Globus pallidus (tissue), 1 donor: ENCODE measurements around the gene HEATR5B.
A peak's percentile ranks its signal among the peaks of the same experiment; 100 is the strongest.

Experiments
- DNase-seq: peaks from one replicate; pipeline ENCODE4 v3.0.0-alpha.2; 2015; ENCODE audit warnings: low spot score

HEATR5B gene

GRCh38 chr2:37083873-37084794 lies at the start of gene HEATR5B, which contains the start of gene GPATCH11:
HEATR5B (minus strand) TSS chr2:37084372; CDS start chr2:37083414, 958 bp downstream.
GPATCH11 (plus strand) TSS chr2:37084518; CDS start chr2:37088382, 3,864 bp downstream.
- DNase-seq: peak; percentile 97

GRCh38 chr2:37132914-37133313 lies 48.7 kb upstream of the HEATR5B start:
- DNase-seq: no peak

GRCh38 chr2:37125416-37125815 lies 41.2 kb upstream of the HEATR5B start:
- no peak for DNase-seq

DNA sequence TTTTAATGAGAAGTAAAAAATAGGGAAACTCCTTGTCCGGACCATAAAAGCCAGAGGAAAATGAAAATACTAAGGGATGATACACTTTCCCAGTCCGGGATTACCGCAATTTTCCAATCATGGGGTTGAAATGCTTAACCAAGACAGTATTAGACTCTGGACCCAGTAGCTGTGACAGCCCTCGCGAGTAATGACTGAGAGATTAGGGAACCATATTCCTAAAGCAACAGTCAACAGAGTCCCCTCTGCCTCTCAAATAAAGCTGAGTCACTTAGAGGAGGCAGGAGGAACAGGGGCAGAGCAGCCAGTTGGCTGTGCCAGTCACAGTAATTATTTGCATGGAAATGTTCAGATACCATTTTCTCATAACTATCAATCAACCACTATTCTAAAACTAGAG lies 35.0 kb upstream of the HEATR5B start:
- no peak for DNase-seq

DNA sequence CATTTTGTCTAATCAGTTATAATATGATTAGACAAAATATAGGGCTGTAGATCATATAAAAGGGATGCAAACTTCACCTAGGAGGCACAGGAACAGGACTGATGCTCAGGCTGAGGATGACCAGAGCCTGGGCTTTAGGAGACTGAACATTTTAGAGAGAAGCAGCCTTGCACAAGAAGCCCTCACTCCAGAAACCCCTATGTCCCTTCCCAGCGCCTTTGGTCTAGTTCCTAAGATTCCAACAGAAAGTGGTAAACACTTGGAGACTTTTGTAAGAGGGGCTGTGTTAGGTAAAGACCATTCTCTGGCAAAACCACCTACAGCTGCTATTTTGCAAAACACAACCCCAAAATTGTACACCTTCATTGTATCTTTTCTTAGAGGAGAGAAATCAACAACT lies 33.4 kb upstream of the HEATR5B start:
- DNase-seq: no peak

DNA sequence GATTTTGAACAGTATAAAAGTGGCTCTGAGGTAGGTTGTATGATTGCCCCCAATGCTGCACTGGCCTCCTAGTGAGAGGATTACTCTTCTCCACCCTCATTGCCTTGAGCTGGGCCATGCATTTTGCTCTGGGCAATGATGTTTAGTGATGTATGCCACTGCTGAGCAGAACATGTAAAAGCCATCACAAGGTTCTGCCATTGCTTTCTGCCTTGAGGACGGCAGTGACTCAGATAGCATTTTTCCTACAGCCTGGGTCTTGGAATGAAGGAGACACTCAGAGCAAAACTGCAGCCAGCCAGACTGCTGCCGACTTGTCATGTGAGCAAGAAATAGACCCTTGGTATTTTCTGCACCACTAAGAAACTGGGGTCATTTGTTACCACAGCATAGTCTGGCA lies 27.8 kb upstream of the HEATR5B start:
- DNase-seq: no peak

DNA sequence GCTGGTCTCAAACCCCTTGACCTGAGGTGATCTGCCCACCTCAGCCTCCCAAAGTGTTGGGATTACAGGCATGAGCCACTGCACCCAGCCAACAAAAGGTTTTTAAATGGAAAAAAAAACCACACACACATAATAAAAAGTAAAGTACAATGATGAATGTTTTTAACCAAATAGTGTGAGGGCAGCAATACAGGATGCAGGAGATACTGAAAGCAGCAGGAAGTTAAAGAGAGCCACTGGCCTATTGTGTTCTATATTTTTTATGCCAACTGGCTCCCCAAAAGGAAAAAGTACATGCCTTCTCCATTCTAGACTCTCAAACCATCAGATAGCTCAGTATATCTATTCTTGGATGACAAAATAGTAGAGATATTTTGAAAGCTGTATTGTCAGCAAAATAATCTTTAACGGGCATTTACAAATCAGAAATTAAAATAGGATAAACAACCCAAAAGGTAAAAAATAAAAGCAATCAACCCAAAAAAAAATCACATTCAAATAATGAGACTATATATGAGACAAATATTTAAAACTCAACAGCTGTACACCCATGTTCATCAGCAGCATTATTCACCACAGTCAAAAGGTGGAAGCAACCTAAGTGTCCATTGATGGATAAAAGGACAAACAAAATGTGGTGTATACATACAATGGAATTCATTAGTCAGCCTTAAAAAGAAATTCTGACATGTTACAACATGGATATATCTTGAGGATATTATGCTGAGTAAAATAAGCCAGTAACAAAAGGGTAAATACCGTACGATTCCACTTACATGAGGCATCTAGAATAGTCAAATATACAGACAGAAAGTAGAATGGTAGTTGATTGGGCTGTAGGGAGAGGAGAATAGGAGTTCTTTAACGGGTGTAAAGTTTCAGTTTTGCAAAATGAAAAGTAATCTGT lies 26.4 kb upstream of the HEATR5B start:
- DNase-seq: no peak

- DNase-seq: no peak
Measured at GRCh38 chr2:37109523-37109922, 25.4 kb upstream of the HEATR5B start.

DNA sequence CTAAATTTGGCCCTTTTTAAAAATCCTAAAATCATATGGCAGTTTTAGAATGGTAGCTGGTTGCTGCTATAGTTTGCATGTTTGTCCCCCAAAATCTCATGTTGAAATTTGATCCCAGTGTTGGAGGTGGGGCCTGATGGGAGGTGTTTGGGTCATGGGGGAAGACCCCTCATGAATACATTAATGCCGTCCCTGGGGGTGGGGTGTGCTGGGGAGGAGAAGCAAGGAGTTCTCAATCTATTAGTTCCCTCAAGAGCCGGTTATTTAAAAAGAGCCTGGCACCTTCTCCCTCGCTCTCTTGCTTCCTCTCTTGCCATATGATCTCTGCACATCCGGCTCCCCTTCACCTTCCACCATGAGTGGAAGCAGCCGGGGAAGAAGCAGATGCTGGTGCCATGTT lies 21.0 kb upstream of the HEATR5B start:
- DNase-seq: no peak

GRCh38 chr2:37104178-37104577 lies 20.0 kb upstream of the HEATR5B start:
- DNase-seq: no peak

DNA sequence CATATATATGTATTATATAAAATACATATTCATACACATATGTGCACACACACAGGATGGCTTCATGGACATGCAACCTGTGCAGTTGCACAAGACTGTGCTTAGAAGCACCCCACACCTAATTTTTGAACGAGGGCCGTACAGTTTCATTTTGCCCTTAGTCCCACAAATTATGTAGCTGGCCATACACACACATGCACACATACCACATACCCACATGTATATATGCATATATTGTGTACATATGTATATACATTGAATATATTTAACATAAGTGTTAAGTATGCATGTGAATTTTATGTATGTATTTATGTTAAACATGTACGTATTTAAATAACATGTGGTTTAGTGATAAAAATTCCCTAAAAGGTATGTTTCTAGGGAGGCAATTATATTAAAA lies 18.4 kb upstream of the HEATR5B start:
- no peak for DNase-seq

GRCh38 chr2:37100054-37100453 lies 15.9 kb upstream of the HEATR5B start:
- no peak for DNase-seq

DNA sequence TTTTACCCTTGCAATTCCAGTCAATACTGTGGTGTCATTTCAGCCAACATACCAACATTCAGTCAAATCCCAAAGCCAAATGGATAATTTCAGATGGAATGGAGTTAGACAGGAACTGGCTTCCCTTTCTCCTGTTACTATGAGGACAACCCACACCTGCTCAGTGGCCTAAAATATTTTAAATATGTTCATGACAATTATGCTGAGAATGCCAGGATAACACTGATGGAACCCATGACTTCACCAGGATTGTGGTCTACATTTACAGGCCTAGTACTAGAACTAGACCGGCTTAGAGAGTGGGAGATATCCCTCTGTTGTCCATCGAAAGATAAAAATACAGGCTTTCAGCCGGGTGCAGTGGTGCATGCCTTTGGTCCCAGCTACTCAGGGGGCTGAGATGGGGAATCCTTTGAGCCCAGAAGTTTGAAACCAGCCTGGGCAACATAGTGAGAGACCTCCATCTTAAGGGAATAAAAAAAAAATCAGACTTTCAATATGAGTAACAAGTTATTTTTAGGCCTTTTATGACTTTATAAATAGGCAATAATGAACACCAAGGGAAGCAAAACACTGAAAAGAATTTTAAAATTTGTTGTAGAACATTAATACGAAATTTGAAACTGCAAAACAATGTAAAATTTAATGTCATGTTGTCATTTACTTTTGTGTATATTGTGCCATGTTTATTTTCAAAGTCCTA lies 14.4 kb upstream of the HEATR5B start:
- DNase-seq: no peak

DNA sequence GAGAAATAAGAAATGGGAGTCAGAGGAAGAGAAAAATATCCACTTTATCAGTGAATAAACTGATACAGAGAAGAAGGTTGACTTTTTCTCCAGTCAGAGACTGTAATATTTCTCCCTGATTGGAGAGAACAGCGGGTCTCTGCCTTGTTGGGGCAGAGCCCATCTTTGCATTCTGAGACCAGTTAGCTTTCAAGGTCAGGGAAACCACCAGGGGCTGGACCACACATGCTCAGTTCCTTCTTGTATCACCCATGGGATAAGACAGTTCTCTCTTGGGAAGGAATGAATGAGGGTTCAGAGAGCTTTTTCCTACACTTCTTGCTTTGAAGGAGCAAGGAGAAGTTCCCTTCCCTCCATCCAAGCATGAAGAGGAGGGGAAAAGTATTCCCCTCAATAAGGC lies 12.4 kb upstream of the HEATR5B start:
- no peak for DNase-seq

DNA sequence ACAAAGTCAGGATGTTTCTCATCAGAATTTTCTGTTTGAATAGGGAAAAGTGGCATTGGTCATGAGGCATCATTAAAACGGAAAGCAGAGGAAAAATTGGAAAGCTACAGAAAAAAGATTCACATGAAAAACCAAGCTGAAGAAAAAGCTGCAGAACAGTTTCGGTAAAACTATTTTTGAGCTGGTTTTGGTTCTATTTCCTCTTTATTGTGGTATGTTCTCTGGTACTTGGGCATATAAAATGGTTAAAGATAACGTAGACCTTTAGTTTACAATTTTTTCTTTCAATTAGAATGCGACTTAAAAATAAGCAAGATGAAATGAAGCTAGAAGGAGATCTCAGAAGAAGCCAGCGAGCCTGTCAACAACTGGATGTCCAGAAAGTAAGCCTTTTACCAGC lies 7.7 kb upstream of the HEATR5B start:
- no peak for DNase-seq

- no peak for DNase-seq
Measured at GRCh38 chr2:37090019-37090477, 5.9 kb upstream of the HEATR5B start.

DNA sequence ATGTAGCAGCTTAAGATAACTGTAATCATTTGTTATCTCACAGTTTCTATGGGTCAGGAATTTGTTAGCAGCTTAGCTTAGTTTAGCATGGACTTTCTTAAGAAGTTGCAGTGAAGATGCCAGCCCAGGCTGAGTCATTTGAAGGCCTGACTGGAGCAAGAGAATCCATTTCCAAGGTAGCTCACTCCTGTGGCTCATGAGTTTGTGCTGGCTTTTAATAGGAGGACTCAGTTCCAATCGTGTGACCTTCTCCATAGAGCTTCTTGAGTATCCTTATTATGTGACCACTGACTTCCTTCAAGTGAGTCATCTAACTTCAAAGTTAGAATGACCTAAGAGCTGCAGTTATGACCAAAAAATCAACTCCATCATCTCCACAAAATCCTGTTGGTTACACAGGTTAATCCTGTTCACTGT lies 1.6 kb upstream of the HEATR5B start:
- no peak for DNase-seq

- no peak for DNase-seq
Measured at GRCh38 chr2:37084797-37085196, 625 bp upstream of the HEATR5B start.

DNA sequence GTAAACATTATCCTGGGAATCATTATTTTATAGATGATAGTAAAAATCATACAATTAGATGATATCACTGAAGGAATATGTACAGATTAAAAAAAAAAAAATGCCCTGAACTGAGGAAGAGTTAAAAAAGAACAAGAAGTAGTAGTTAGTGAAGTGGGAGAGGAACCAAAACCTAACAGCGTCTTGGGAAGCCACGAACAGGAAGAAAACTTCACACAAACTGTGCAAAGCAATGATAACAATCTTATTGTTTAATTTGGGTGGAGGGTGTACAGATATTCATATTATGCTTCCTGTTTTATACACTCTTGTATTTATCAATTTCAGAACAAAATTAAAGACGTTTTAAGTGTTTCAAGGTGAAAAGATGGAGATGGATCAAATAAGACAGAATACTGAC lies 3.5 kb downstream of the HEATR5B start:
- DNase-seq: no peak

GRCh38 chr2:37080266-37080665 lies 3.9 kb downstream of the HEATR5B start:
- DNase-seq: no peak

DNA sequence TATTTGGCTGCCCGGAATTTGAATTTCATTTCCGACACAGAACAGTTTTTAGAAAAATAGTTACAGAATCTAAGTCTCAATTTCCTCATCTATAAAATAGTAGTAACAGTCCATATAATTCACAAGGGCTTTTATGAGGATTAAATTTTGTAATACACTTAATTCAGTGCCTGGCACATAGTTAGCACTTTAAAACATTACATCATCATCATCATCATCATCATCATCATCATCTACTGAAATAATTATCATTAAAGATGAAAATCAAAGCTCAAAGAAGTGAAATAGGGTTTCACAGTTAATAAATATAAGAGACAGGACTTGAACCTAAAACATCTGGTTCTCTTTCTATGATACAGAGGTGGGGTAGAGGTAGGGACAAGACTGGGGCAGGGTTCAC lies 13.2 kb downstream of the HEATR5B start:
- no peak for DNase-seq

DNA sequence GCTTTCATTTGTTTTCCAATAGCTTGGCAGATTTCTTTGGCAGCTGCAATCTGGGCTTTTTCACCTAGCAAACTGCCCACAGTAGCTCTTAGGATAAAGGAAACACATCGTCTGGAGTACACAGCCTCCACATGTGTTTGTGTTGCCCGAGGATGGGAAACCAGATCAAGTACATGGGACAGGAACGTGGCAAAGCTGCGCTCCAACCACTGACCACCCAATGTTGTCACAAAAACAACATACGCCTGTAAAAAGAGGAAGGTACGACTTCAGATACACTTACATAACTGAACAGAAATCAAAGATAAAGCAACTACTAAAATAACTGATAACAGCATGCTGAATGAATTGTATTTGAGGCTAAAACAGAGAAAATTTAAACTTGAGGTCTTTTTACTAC lies 15.5 kb downstream of the HEATR5B start:
- no peak for DNase-seq
